NT2/D1 (cell line): ENCODE measurements around the gene COMT.

Experiments used
- SUZ12 ChIP-seq: IDR thresholded peaks from 2 replicates; pipeline ENCODE4 v1.6.1; 2011; ENCODE audit not compliant: insufficient read length, insufficient read depth; ENCODE audit errors: extremely low read depth
- YY1 ChIP-seq: IDR thresholded peaks from 2 replicates; pipeline ENCODE4 v1.6.1; 2011; ENCODE audit not compliant: insufficient read length, insufficient read depth
- ZNF274 ChIP-seq: IDR thresholded peaks from 2 replicates; pipeline ENCODE4 v1.6.1; 2011; ENCODE audit warnings: mild to moderate bottlenecking, low read depth, low read length

- TF ChIP-seq YY1 (no peak), ZNF274 (no peak), SUZ12 (no peak)
These were observed 36.0 kb downstream of the COMT start for GRCh38 chr22:19977296-19978243.
